GM19238 (cell line): ENCODE measurements around the gene APOC3.
A peak's percentile ranks its signal among the peaks of the same experiment; 100 is the strongest.

ENCODE experiments used
- DNase-seq: peaks from one replicate; pipeline ENCODE4 v3.0.0; 2011; ENCODE audit warnings: low spot score; ENCODE audit not compliant: insufficient read length

The APOC3 gene

DNA sequence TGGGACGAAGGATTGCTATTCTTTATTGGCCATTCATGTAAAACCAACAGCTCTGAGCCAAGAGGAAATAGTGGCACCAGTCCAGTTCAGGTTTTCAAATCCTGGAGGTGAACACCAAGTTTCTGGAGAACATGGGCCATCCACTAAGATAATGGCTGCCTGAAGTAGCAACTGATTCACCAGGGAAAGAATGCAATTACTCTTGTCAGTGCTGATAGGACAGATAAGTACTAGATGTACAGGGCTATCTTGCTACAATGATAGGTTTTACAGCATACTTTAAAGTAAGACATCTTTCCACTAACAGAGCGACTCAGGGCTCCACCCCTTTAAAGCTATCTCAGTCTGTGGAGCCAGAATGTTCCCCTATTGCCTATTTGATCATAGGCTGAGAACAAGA lies 44.5 kb downstream of the APOC3 start:
- no peak for DNase-seq

DNA sequence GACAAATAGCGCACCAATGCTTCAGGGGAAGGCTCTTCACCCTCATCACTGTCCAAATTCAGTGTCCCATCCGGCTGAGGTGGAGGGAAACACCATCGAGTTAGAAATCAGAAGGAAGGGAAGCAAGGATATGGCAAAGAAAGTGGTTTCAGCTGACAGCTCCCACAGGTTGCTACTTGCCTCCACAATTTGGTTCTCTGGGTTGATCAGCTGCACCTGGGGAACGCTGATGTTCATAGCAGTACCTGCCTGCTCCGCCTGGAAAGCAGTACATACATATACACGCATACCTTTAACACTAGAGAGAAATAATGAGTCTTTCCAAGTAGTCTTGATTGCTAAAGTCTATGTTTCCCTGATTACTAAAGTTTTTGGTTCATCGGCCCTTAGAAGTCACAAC lies 45.5 kb downstream of the APOC3 start:
- no peak for DNase-seq

DNA sequence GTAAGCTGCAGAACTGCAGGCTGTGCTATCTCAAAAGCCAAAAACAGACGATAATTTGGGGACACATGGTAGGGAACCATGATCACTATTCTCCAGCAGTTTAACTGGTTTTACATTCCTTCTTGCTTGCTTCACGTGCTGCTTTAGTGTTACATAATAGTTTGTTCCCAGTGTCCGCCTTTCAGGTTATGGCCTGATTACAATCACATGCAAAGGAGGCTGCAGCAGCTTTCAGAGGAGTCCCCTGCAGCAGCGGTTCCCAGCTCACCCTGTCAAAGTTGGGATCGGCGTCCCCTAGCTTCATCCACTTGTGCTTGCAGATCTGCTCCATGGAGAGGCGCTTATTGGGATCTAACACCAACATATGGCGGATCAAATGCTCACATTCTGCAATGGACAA lies 46.9 kb downstream of the APOC3 start:
- no peak for DNase-seq

DNA sequence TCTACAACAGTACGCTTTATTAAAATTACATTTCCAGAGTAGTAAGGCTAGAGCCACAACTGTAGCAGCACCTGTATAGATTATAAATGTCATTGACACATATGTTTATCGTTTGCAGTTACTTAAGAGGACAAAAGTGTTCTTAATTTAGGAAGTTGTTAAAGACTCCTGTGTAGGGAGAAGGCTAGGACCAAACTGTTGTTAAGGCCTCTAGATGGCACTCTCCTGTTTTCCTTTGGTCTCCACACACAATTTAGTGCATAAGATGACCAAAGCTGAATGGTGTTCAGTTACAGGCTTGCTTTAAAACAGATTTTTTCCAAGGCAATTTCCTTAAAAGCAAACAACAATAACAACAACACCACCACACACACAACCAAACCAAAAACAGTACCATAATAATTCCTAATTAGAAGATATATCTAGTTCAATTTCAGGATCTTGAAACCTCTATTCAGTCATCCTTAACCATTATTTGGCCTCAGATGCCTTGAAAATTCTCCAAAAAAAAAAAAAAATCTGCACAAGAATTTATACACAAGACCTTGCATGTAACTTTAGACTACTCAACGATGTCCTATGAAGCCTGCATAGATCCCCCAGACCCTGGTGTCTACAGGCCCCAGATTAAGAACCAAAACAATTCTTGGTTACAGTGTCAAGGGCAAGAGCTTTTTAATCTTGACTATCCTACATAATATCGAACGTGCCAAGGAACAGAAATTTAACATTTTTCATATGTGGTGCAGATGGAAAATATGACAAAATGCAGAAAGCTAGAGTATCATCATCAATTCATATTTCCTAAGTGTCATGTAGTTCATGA lies 50.3 kb downstream of the APOC3 start:
- peak; percentile 19 for DNase-seq

DNA sequence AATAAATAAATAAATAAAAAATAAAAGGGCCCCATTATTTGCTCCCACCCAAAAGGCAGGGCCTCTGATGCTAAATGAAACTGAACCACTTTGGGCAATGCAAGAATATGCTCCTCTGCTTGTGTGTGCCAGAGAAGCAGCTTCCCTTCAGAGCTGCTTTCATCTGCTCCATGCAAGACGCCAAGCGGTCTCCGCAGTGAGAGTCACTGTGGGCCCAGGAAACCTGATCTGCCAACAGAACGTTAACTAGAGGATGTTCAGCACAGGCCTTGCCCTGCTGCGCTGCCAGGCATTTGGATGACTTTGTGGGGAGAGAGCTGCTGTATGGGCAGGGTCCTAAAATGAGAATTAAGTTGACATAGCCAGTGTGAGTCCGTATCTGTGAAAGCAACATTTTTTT lies 51.4 kb downstream of the APOC3 start:
- no peak for DNase-seq

DNA sequence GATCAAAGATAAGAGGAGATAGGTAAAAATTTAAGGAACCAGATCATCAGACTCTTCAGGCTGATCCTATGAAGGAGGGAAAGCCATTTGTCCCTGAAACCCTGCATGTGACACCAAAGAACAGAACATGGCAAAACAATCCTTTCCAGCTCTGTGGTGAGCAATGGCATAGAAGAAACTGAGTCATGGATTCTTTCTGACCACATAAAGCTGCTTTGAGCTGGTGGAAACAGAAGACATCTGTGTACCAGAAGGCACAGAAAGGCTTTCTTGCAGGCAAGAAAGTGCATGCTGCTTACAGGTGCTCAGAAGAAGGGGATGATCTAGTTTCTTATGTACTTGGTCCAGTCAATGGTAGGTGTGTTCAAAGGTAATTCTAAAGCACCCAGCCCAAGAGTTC lies 52.7 kb downstream of the APOC3 start:
- no peak for DNase-seq
